ENCODE results near the gene FTO.

The FTO gene

DNA sequence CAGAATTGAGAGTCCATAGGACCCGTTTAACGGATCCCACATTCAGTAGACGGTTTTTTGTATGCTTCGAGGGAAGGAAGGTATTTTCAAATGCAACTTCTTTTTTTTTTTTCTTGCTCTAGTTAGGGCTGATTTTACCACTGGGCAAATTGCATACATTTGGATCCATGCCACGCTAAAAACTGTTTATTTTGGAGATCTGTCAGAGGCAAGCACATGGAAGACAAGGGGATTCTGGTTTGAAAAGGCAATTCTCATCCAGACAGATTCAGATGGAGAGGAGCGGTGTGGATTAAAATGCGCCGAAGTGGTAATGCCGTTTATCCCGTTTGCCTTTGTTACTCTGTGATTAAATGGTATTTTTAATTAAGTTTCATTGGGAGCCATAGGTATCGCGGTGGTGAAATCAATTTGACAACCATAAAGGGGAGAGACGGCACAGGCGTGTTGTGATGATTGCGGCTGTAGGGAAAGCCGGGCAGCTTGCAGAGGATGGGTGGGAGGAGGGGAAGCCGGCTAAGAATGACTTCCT, 412.2 kb downstream of the FTO start:
- Histone ChIP-seq H3K4me1 (no peaks in the 10 kb centered on the region), H3K27me3 (ENCODE audit: control insufficient read depth, insufficient read depth, low read length) (no peaks in the 10 kb centered on the region), H3K4me2 (ENCODE audit: low read length) (no peak overlapping the region), H3K36me3 (ENCODE audit: control insufficient read depth, insufficient read depth, low read length) (no peaks in the 10 kb centered on the region), H3K27ac (no peak overlapping the region), H3K79me2 (no peaks in the 10 kb centered on the region), H3K9ac (no peak overlapping the region), H3K9me3 (ENCODE audit: control insufficient read depth, low read length) (no peaks in the 10 kb centered on the region), H2AFZ (no peak overlapping the region), H3K4me3 (ENCODE audit: low read depth, low read length) (no peak overlapping the region)
- TF ChIP-seq, protein P1, sequence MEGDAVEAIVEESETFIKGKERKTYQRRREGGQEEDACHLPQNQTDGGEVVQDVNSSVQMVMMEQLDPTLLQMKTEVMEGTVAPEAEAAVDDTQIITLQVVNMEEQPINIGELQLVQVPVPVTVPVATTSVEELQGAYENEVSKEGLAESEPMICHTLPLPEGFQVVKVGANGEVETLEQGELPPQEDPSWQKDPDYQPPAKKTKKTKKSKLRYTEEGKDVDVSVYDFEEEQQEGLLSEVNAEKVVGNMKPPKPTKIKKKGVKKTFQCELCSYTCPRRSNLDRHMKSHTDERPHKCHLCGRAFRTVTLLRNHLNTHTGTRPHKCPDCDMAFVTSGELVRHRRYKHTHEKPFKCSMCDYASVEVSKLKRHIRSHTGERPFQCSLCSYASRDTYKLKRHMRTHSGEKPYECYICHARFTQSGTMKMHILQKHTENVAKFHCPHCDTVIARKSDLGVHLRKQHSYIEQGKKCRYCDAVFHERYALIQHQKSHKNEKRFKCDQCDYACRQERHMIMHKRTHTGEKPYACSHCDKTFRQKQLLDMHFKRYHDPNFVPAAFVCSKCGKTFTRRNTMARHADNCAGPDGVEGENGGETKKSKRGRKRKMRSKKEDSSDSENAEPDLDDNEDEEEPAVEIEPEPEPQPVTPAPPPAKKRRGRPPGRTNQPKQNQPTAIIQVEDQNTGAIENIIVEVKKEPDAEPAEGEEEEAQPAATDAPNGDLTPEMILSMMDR (IDR thresholded peaks at IDR 0.05), result no peak

DNA sequence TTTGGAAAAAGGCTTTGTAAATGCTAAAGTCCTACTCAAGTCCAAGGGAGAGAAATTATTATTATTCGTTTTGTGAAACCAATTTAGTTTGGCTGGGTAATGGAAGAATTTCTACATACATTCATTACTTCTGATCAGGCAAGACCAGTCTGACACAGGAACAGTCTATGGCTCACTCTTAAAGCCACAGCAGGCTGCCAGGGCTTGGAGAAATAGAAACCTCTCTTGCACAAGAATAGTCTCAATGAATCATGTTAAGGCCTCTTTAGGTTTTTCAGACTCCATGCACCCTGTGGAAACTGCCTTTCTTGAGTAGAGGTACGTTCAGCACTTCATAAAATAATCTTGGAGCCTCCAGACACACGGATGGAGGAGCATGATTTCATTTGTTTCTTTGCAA, 414.9 kb downstream of the FTO start:
- Histone ChIP-seq H3K27ac (no peak overlapping the region), H2AFZ (no peak overlapping the region), H3K4me3 (ENCODE audit: low read depth, low read length) (no peak overlapping the region), H3K4me2 (ENCODE audit: low read length) (no peak overlapping the region), H3K9ac (no peak overlapping the region), H3K4me1 (no peaks in the 10 kb centered on the region), H3K9me3 (ENCODE audit: control insufficient read depth, low read length) (no peaks in the 10 kb centered on the region), H3K79me2 (no peaks in the 10 kb centered on the region), H3K27me3 (ENCODE audit: control insufficient read depth, insufficient read depth, low read length) (no peaks in the 10 kb centered on the region), H3K36me3 (ENCODE audit: control insufficient read depth, insufficient read depth, low read length) (no peaks in the 10 kb centered on the region)
- TF ChIP-seq, protein P1 (IDR thresholded peaks at IDR 0.05), result no peak

DNA sequence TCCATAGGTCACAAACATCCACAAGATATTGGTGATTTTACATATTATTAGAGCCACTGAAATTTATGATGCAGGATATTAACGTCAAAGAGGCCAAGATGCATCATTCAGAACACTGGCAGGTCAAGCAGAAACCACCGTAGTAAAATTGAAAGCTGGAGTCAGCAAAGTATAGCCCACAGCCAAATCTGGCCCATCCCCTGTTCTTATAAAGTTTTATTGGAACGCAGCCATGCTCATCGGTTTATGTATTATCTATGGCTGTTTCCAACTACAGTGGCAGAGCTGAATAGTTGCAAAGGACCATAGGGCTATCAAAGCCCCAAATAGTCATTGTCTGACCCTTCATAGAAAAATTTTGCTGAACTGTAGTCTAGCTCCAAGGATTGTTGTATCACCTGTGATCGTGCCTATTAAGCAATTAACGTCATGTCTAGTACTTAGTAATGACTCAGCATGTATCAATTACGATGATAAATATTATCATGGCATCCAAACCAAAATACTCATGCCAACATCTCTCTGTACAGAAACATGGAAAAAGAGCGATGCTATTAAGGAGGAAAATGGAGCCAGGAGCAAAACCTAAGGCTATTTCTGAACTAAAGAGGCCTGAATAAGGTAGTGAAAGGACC, 417.0 kb downstream of the FTO start:
- H3K4me2 ChIP-seq (ENCODE audit: low read length), result no peak overlapping the region
- H3K36me3 ChIP-seq (ENCODE audit: control insufficient read depth, insufficient read depth, low read length), result no peaks in the 10 kb centered on the region
- no peaks in the 10 kb centered on the region for H3K27me3 ChIP-seq (ENCODE audit: control insufficient read depth, insufficient read depth, low read length)
- H3K9me3 ChIP-seq (ENCODE audit: control insufficient read depth, low read length), result no peaks in the 10 kb centered on the region
- no peak overlapping the region for H3K4me3 ChIP-seq (ENCODE audit: low read depth, low read length)
- H3K79me2 ChIP-seq, result no peaks in the 10 kb centered on the region
- H3K27ac ChIP-seq, result no peak overlapping the region
- H2AFZ ChIP-seq, result no peak overlapping the region
- H3K9ac ChIP-seq, result no peak overlapping the region
- TF ChIP-seq, protein P1 (IDR thresholded peaks at IDR 0.05), result no peak
- no peaks in the 10 kb centered on the region for H3K4me1 ChIP-seq

DNA sequence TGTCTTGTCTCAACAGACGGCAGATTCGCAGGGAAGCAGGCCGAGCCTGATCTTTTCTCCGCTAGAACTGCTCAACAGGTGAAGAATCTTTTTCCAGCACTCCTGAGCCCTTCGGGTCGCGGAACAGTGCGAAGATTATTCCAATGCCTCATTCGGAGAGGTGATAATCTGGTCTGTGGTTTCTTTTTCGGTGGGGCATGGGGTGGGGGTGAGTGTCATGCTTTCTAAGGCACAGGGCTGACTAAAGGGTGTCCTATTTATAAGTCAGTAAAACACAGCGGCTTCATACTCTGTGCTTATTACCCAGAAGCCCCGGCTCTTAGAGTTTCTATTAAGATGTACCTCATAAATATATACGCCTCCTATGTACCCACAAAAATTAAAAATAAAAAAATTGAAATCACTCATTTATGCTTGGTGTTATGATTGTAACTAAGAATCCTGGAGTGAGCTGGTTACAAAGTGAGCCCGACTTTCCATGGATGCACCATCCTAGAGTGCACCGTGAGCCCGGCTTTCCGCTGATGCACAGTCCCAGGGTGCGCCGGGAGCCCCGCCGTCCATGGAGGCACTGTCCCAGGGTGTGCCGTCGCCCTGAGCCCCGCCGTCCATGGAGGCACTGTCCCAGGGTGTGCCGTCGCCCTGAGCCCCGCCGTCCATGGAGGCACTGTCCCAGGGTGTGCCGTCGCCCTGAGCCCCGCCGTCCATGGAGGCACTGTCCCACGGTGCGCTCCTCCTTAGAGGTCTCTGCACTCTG, 417.8 kb downstream of the FTO start:
- no peaks in the 10 kb centered on the region for H3K36me3 ChIP-seq (ENCODE audit: control insufficient read depth, insufficient read depth, low read length)
- H3K79me2 ChIP-seq, result no peaks in the 10 kb centered on the region
- H2AFZ ChIP-seq, result no peak overlapping the region
- H3K4me3 ChIP-seq (ENCODE audit: low read depth, low read length), result no peak overlapping the region
- TF ChIP-seq, protein P1 (IDR thresholded peaks at IDR 0.05), result no peak
- no peak overlapping the region for H3K4me2 ChIP-seq (ENCODE audit: low read length)
- H3K9me3 ChIP-seq (ENCODE audit: control insufficient read depth, low read length), result no peaks in the 10 kb centered on the region
- H3K9ac ChIP-seq, result no peak overlapping the region
- H3K4me1 ChIP-seq, result no peaks in the 10 kb centered on the region
- no peak overlapping the region for H3K27ac ChIP-seq
- no peaks in the 10 kb centered on the region for H3K27me3 ChIP-seq (ENCODE audit: control insufficient read depth, insufficient read depth, low read length)

Data from parathyroid adenoma (tissue), 2 donors.